H9 (cell line): ENCODE measurements around the gene SPHKAP. TPM values are rescaled to one million over a fixed set of nuclear protein-coding genes. Genes with fewer than 3 reads are reported as not detected.

Source experiments
- DNase-seq: peaks from one replicate; pipeline ENCODE4 v3.0.0-alpha.2; 2017
- H2AFZ ChIP-seq: one replicate; pipeline ENCODE4 v1.6.1; 2013; ENCODE audit warnings: mild to moderate bottlenecking, low read length, control low read depth, moderate library complexity
- H2AK5ac ChIP-seq: 2 replicates; pipeline ENCODE4 v1.6.1; 2013; ENCODE audit warnings: low read length, control low read depth, mixed read lengths; ENCODE audit not compliant: insufficient read length
- H2BK120ac ChIP-seq: one replicate; pipeline ENCODE4 v1.6.1; 2013; ENCODE audit warnings: low read depth, mild to moderate bottlenecking, low read length, control low read depth, inconsistent platforms; ENCODE audit not compliant: poor library complexity, severe bottlenecking
- H2BK12ac ChIP-seq: 2 replicates; pipeline ENCODE4 v1.6.1; 2013; ENCODE audit warnings: low read length, control low read depth, mixed read lengths, low read depth; ENCODE audit not compliant: insufficient read length
- H2BK15ac ChIP-seq: 2 replicates; pipeline ENCODE4 v1.6.1; 2013; ENCODE audit warnings: low read depth, low read length, control low read depth
- H2BK20ac ChIP-seq: one replicate; pipeline ENCODE4 v1.6.1; 2013; ENCODE audit warnings: low read depth, mild to moderate bottlenecking, low read length, control low read depth, inconsistent platforms; ENCODE audit not compliant: poor library complexity, severe bottlenecking
- H2BK5ac ChIP-seq: 2 replicates; pipeline ENCODE4 v1.6.1; 2013; ENCODE audit warnings: low read length, control low read depth, mixed read lengths; ENCODE audit not compliant: insufficient read length
- H3K14ac ChIP-seq: 2 replicates; pipeline ENCODE4 v1.6.1; 2013; ENCODE audit warnings: low read length, control low read depth; ENCODE audit not compliant: insufficient read depth
- H3K18ac ChIP-seq: 2 replicates; pipeline ENCODE4 v1.6.1; 2013; ENCODE audit warnings: low read depth, mild to moderate bottlenecking, mixed read lengths, low read length, control low read depth; ENCODE audit not compliant: insufficient read length
- H3K23ac ChIP-seq: 2 replicates; pipeline ENCODE4 v1.6.1; 2013; ENCODE audit warnings: low read length, control low read depth, mixed read lengths, low read depth; ENCODE audit not compliant: insufficient read length
- H3K23me2 ChIP-seq: 2 replicates; pipeline ENCODE4 v1.6.1; 2013; ENCODE audit warnings: low read depth, mild to moderate bottlenecking, mixed read lengths, low read length, control low read depth; ENCODE audit not compliant: insufficient read length, poor library complexity, severe bottlenecking
- H3K27ac ChIP-seq: 2 replicates; pipeline ENCODE4 v1.5.1; 2013; ENCODE audit warnings: low read length, control low read depth, mixed read lengths, low read depth; ENCODE audit not compliant: insufficient read length
- H3K27me3 ChIP-seq: 2 replicates; pipeline ENCODE4 v1.6.1; 2013; ENCODE audit warnings: low read length, control low read depth, inconsistent platforms; ENCODE audit not compliant: insufficient read depth
- H3K4ac ChIP-seq: 2 replicates; pipeline ENCODE4 v1.6.1; 2013; ENCODE audit warnings: low read depth, mild to moderate bottlenecking, control low read depth, inconsistent platforms, low read length, moderate library complexity
- H3K4me1 ChIP-seq: 2 replicates; pipeline ENCODE4 v1.6.1; 2013; ENCODE audit warnings: low read length, control low read depth, inconsistent platforms; ENCODE audit not compliant: insufficient read depth
- H3K4me2 ChIP-seq: 2 replicates; pipeline ENCODE4 v1.6.1; 2013; ENCODE audit warnings: low read length, control low read depth, mixed read lengths; ENCODE audit not compliant: insufficient read length, insufficient read depth
- H3K56ac ChIP-seq: 2 replicates; pipeline ENCODE4 v1.6.1; 2013; ENCODE audit warnings: low read depth, mild to moderate bottlenecking, mixed read lengths, low read length, control low read depth; ENCODE audit not compliant: insufficient read length
- H3K79me1 ChIP-seq: 2 replicates; pipeline ENCODE4 v1.6.1; 2013; ENCODE audit warnings: low read depth, mild to moderate bottlenecking, moderate library complexity, low read length, control low read depth, inconsistent platforms; ENCODE audit not compliant: insufficient read depth, poor library complexity, severe bottlenecking
- H3K79me2 ChIP-seq: 2 replicates; pipeline ENCODE4 v1.6.1; 2013; ENCODE audit warnings: low read length, control low read depth, inconsistent platforms; ENCODE audit not compliant: insufficient read depth
- H3K9ac ChIP-seq: 2 replicates; pipeline ENCODE4 v1.6.1; 2013; ENCODE audit warnings: low read length, control low read depth, mixed read lengths; ENCODE audit not compliant: insufficient read length; ENCODE audit errors: extremely low read depth
- H3K9me3 ChIP-seq: one replicate; pipeline ENCODE4 v1.6.1; 2013; ENCODE audit warnings: low read depth, low read length, inconsistent platforms; ENCODE audit not compliant: control insufficient read depth
- H3T11ph ChIP-seq: one replicate; pipeline ENCODE4 v1.6.1; 2013; ENCODE audit warnings: mild to moderate bottlenecking, low read length, control low read depth, inconsistent platforms
- H4K20me1 ChIP-seq: one replicate; pipeline ENCODE4 v1.6.1; 2013; ENCODE audit not compliant: control insufficient read depth, insufficient read length, insufficient read depth
- H4K5ac ChIP-seq: 2 replicates; pipeline ENCODE4 v1.6.1; 2013; ENCODE audit warnings: low read depth, mild to moderate bottlenecking, mixed read lengths, low read length, control low read depth; ENCODE audit not compliant: insufficient read length
- H4K8ac ChIP-seq: replicated peaks from 2 replicates; pipeline ENCODE4 v1.6.1; 2013; ENCODE audit warnings: low read length, control low read depth, mixed read lengths, low read depth; ENCODE audit not compliant: insufficient read length
- H4K91ac ChIP-seq: 2 replicates; pipeline ENCODE4 v1.6.1; 2013; ENCODE audit warnings: low read depth, mild to moderate bottlenecking, moderate library complexity, mixed read lengths, low read length, control low read depth; ENCODE audit not compliant: insufficient read length
- H3K27ac Mint-ChIP-seq, 3 experiments: 2 replicates in 2 of 3; 3 replicates in 1 of 3; pipeline ENCODE4 v1.8.0; 2020 to 2021; ENCODE audit warnings: mixed read lengths in 3 of 3, mild to moderate bottlenecking in 1 of 3, moderate library complexity in 1 of 3
- H3K27me3 Mint-ChIP-seq: 2 replicates; pipeline ENCODE4 v1.8.0; 2021; ENCODE audit warnings: low read depth, mild to moderate bottlenecking, moderate library complexity, mixed read lengths
- H3K36me3 Mint-ChIP-seq, 3 experiments: 2 replicates in 2 of 3; 3 replicates in 1 of 3; pipeline ENCODE4 v1.8.0; 2020 to 2021; ENCODE audit warnings: low read depth in 3 of 3, mixed read lengths in 3 of 3; ENCODE audit not compliant: insufficient read depth in 1 of 3
- H3K4me1 Mint-ChIP-seq, 2 experiments: 2 replicates each; pipeline ENCODE4 v1.8.0; 2020; ENCODE audit warnings: mixed read lengths in 2 of 2
- H3K4me3 Mint-ChIP-seq, 2 experiments: 2 replicates in 1 of 2; 3 replicates in 1 of 2; pipeline ENCODE4 v1.8.0; 2020 to 2021; ENCODE audit warnings: mild to moderate bottlenecking in 2 of 2, mixed read lengths in 2 of 2, moderate library complexity in 1 of 2
- H3K9me3 Mint-ChIP-seq, 2 experiments: 2 replicates in 1 of 2; 3 replicates in 1 of 2; pipeline ENCODE4 v1.8.0; 2020; ENCODE audit warnings: mild to moderate bottlenecking in 2 of 2, mixed read lengths in 2 of 2, moderate library complexity in 1 of 2
- WGBS: extraction: QIAGEN DNeasy Blood & Tissue Kit; methylation state at CpG from one replicate; pipeline ENCODE4 v1.1.7; 2013; ENCODE audit warnings: missing lambda C conversion rate, low lambda C conversion rate, mixed read lengths; ENCODE audit not compliant: insufficient read length; ENCODE audit errors: extremely low coverage; 5-methylcytosine and 5-hydroxymethylcytosine counted together
- total RNA-seq: library from RNA; stranded (reverse); gene quantifications from 2 replicates; pipeline ENCODE4 v1.2.1, GENCODE V29; 2021
- TF ChIP-seq, protein P1 (sequence below): fragments of 200-600 bp; sonication (generic); conservative IDR thresholded peaks from 3 replicates; pipeline ENCODE4 v1.8.0; 2021; ENCODE audit warnings: antibody characterized with exemption, mild to moderate bottlenecking

The SPHKAP gene
- total RNA-seq, 1 experiment from 2014 or later, result not detected

DNA sequence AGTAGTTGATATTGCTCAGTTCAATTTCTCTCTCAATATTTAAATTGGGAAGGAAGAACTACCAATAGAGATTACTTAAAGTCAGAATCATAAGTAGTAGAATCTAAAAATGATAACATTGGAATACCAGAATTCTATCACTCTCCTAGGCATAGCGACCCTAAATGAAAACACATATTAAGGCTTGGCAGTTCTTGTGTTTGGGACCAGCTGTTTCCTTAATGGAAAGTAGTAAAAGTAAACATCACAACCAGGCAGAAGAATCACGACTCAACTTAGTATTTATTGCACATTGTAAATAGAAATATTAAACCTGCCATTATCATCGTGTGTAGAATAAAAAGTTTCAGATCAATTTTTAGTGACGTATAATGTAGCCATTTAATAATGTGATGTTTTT, 117.5 kb downstream of the SPHKAP start:
- H2BK5ac ChIP-seq, result no peak overlapping the region

More for the DNA sequence above, 117.5 kb downstream of the SPHKAP start:
- no peak overlapping the region for H3K56ac ChIP-seq
- H3K9me3 Mint-ChIP-seq, result no peaks in the 10 kb centered on the region
- H3K4ac ChIP-seq, result no peak overlapping the region
- no peak overlapping the region for H4K8ac ChIP-seq
- H3K27me3 ChIP-seq, result no peaks in the 10 kb centered on the region
- H3K36me3 Mint-ChIP-seq, result no peaks in the 10 kb centered on the region
- H2BK120ac ChIP-seq, result no peak overlapping the region
- no peak overlapping the region for H3K27ac ChIP-seq
- H2AFZ ChIP-seq, result no peak overlapping the region
- H3K79me2 ChIP-seq, result no peaks in the 10 kb centered on the region
- H4K20me1 ChIP-seq, result no peaks in the 10 kb centered on the region
- no peak overlapping the region for H2BK12ac ChIP-seq
- no peak overlapping the region for H2AK5ac ChIP-seq
- no CpG with 5 or more reads among the region's 4 CpGs for WGBS
- no peak overlapping the region for H2BK15ac ChIP-seq
- H3K79me1 ChIP-seq, result no peaks in the 10 kb centered on the region
- no peak overlapping the region for H3K27ac Mint-ChIP-seq
- H3K4me2 ChIP-seq, result no peak overlapping the region
- no peaks in the 10 kb centered on the region for H3K27me3 Mint-ChIP-seq
- no peak overlapping the region for H3K14ac ChIP-seq
- no peak overlapping the region for H3K4me3 Mint-ChIP-seq
- no peaks in the 10 kb centered on the region for H3K9me3 ChIP-seq
- H3K23ac ChIP-seq, result no peak overlapping the region
- no peak overlapping the region for H4K91ac ChIP-seq
- H3K23me2 ChIP-seq, result no peaks in the 10 kb centered on the region
- TF ChIP-seq, protein P1, sequence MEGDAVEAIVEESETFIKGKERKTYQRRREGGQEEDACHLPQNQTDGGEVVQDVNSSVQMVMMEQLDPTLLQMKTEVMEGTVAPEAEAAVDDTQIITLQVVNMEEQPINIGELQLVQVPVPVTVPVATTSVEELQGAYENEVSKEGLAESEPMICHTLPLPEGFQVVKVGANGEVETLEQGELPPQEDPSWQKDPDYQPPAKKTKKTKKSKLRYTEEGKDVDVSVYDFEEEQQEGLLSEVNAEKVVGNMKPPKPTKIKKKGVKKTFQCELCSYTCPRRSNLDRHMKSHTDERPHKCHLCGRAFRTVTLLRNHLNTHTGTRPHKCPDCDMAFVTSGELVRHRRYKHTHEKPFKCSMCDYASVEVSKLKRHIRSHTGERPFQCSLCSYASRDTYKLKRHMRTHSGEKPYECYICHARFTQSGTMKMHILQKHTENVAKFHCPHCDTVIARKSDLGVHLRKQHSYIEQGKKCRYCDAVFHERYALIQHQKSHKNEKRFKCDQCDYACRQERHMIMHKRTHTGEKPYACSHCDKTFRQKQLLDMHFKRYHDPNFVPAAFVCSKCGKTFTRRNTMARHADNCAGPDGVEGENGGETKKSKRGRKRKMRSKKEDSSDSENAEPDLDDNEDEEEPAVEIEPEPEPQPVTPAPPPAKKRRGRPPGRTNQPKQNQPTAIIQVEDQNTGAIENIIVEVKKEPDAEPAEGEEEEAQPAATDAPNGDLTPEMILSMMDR, result no peak
- H3T11ph ChIP-seq, result no peak overlapping the region
- no peak overlapping the region for H4K5ac ChIP-seq
- H3K9ac ChIP-seq, result no peak overlapping the region
- no peak overlapping the region for H2BK20ac ChIP-seq
- no peak for DNase-seq
- H3K4me1 ChIP-seq, result no peaks in the 10 kb centered on the region
- H3K4me1 Mint-ChIP-seq, result peaks cover 4% of the 10 kb centered on the region in 2 experiments; a peak in 2 of 4 replicates
- H3K18ac ChIP-seq, result no peak overlapping the region
